Karpas-422 (cell line): Measurements from ENCODE around the gene EP400. TPM values are rescaled to one million over a fixed set of nuclear protein-coding genes. Genes with fewer than 3 reads are reported as not detected.
A peak's percentile ranks its signal among the peaks of the same experiment; 100 is the strongest.
"Not testable (repeated sequence)": the region's sequence is repeated elsewhere in the genome, so short reads cannot be mapped to it uniquely, and the experiment has no call there.

Source experiments
- DNase-seq: peaks from one replicate; pipeline ENCODE4 v3.0.0-alpha.2; 2015
- H2AFZ ChIP-seq: fragments of 200-600 bp; sonication (generic); 2 replicates; pipeline ENCODE4 v1.6.1; 2014; ENCODE audit warnings: antibody characterized with exemption, low read length, mixed read lengths
- H3K27ac ChIP-seq: fragments of 200-600 bp; sonication (generic); 2 replicates; pipeline ENCODE4 v1.5.1; 2014; ENCODE audit warnings: mild to moderate bottlenecking, low read length, moderate library complexity
- H3K27me3 ChIP-seq: fragments of 200-600 bp; sonication (generic); 2 replicates; pipeline ENCODE4 v1.6.1; 2014; ENCODE audit warnings: low read length, mixed read lengths
- H3K36me3 ChIP-seq: fragments of 200-600 bp; sonication (generic); 2 replicates; pipeline ENCODE4 v1.6.1; 2014; ENCODE audit warnings: low read length, mixed read lengths; ENCODE audit not compliant: insufficient read depth
- H3K4me1 ChIP-seq: fragments of 200-600 bp; sonication (generic); 2 replicates; pipeline ENCODE4 v1.6.1; 2014; ENCODE audit warnings: mild to moderate bottlenecking, low read length, mixed read lengths
- H3K4me2 ChIP-seq: fragments of 200-600 bp; sonication (generic); 2 replicates; pipeline ENCODE4 v1.6.1; 2014; ENCODE audit warnings: low read length, low read depth, mild to moderate bottlenecking; ENCODE audit not compliant: poor library complexity, severe bottlenecking
- H3K4me3 ChIP-seq: fragments of 200-600 bp; sonication (generic); 2 replicates; pipeline ENCODE4 v1.5.1; 2014; ENCODE audit warnings: mild to moderate bottlenecking, antibody characterized with exemption, low read length, mixed read lengths
- H3K79me2 ChIP-seq: fragments of 200-600 bp; sonication (generic); 2 replicates; pipeline ENCODE4 v1.6.1; 2014; ENCODE audit warnings: mild to moderate bottlenecking, low read length, mixed read lengths
- H3K9ac ChIP-seq: fragments of 200-600 bp; sonication (generic); 2 replicates; pipeline ENCODE4 v1.6.0; 2014; ENCODE audit warnings: low read length
- H3K9me2 ChIP-seq: fragments of 200-600 bp; sonication (generic), shearing (Covaris generic); replicated peaks from 2 replicates; pipeline ENCODE4 v1.6.0; 2014; ENCODE audit warnings: mild to moderate bottlenecking, low read length, moderate library complexity; ENCODE audit not compliant: insufficient read depth
- H3K9me3 ChIP-seq: fragments of 300-700, 200-600 bp; sonication (generic); 2 replicates; pipeline ENCODE4 v1.6.1; 2014; ENCODE audit warnings: low read length, mixed read lengths
- H4K20me1 ChIP-seq: fragments of 200-600 bp; sonication (generic); 2 replicates; pipeline ENCODE4 v1.6.1; 2014; ENCODE audit warnings: mild to moderate bottlenecking, antibody characterized with exemption, low read length, low read depth; ENCODE audit not compliant: insufficient read depth
- total RNA-seq: library from RNA; depleted of rRNA; stranded (reverse); fragments of >200 nt; shearing (Covaris generic); gene quantifications from 2 replicates; pipeline ENCODE4 v1.2.3, GENCODE V29; 2014; ENCODE audit warnings: low replicate concordance

Gene EP400
- total RNA-seq, 1 experiment from 2014 or later, result 13.7 TPM

DNA sequence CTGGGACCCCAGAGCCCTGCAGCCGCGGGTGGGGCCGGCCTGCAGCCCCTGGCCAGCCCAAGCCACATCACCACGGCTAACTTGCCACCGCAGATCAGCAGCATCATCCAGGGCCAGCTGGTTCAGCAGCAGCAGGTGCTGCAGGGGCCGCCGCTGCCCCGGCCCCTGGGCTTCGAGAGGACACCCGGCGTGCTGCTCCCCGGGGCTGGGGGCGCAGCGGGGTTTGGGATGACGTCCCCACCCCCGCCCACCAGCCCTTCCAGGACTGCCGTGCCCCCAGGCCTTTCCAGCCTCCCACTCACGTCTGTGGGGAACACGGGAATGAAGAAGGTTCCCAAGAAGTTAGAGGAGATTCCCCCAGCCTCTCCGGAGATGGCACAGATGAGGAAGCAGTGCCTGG, 11.6 kb downstream of the EP400 start:
- H3K36me3 ChIP-seq, result peaks cover 19% of the 10 kb centered on the region; the same call in 1 of the 2 replicates
- H3K79me2 ChIP-seq, result peaks cover 87% of the 10 kb centered on the region
- not testable (repeated sequence) for H3K9me2 ChIP-seq, H2AFZ ChIP-seq, H3K4me1 ChIP-seq, H3K4me3 ChIP-seq, H3K27ac ChIP-seq, DNase-seq, H3K27me3 ChIP-seq, H3K4me2 ChIP-seq, H3K9me3 ChIP-seq, H3K9ac ChIP-seq
- H4K20me1 ChIP-seq, result peaks cover 28% of the 10 kb centered on the region

DNA sequence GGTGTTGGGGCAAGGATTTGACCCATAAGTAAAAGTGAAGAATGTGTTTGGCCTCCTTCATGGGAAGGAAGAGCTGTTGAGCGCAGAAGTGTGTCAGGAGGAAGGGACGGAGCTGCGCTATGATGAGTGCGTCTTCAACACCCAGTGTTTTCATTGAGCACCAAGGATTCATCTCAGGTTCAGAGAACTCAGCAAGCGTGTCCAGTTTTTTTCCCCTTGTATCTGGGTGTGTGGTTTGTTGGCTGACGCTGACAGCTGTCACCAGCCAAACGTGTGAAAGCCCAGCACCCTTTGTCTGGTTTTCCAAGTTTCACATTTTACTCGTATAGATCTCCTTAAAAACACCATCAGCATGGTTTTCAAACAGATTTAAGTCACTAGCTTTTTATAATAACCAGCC, 12.3 kb downstream of the EP400 start:
- Histone ChIP-seq H3K27me3 (no peaks in the 10 kb centered on the region), H3K4me2 (no peak overlapping the region), H3K9me3 (no peaks in the 10 kb centered on the region), H3K9ac (no peak overlapping the region), H3K27ac (no peak overlapping the region), H3K4me3 (no peak overlapping the region), H3K79me2 (peaks cover 86% of the 10 kb centered on the region), H3K9me2 (no peaks in the 10 kb centered on the region), H3K36me3 (peaks cover 19% of the 10 kb centered on the region; the same call in 1 of the 2 replicates), H2AFZ (no peak overlapping the region), H4K20me1 (peaks cover 24% of the 10 kb centered on the region), H3K4me1 (peaks cover 5% of the 10 kb centered on the region)
- no peak for DNase-seq

- H4K20me1 ChIP-seq, result peaks cover 19% of the 10 kb centered on the region
- H3K9me3 ChIP-seq, result no peaks in the 10 kb centered on the region
- H3K27me3 ChIP-seq, result no peaks in the 10 kb centered on the region
- H3K36me3 ChIP-seq, result peaks cover 19% of the 10 kb centered on the region; the same call in 1 of the 2 replicates
- no peaks in the 10 kb centered on the region for H3K9me2 ChIP-seq
- H2AFZ ChIP-seq, result no peak overlapping the region
- no peak overlapping the region for H3K4me2 ChIP-seq
- DNase-seq, result no peak
- H3K79me2 ChIP-seq, result peaks cover 84% of the 10 kb centered on the region
- peaks cover 5% of the 10 kb centered on the region for H3K4me1 ChIP-seq
- H3K9ac ChIP-seq, result no peak overlapping the region
- no peak overlapping the region for H3K27ac ChIP-seq
- no peak overlapping the region for H3K4me3 ChIP-seq
Observed at GRCh38 chr12:131963381-131963780, 13.6 kb downstream of the EP400 start.

DNA sequence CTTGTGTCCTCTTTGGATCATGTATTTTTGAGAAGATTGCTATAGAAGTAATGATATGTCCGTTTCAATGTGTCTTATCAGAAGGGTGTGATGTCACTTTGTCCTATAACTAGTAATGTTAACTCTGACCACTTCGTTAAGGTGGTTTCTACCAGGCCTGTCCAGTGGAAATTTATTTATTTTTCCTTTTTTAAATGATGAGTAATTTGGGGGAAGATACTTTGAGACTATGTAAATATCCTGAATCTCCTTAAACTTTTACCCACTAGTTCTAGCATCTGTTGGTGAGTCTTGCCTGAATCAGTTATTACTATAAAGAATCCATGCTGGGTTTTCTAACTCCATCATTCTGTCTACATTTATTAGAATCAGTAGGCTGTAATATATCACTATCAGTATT, 15.3 kb downstream of the EP400 start:
- no peak overlapping the region for H2AFZ ChIP-seq
- peaks cover 5% of the 10 kb centered on the region for H3K4me1 ChIP-seq
- peaks cover 6% of the 10 kb centered on the region; the same call in 1 of the 2 replicates for H4K20me1 ChIP-seq
- no peak for DNase-seq
- H3K27ac ChIP-seq, result no peak overlapping the region
- no peak overlapping the region for H3K9ac ChIP-seq
- no peaks in the 10 kb centered on the region for H3K27me3 ChIP-seq
- no peak overlapping the region for H3K4me3 ChIP-seq
- H3K4me2 ChIP-seq, result no peak overlapping the region
- no peaks in the 10 kb centered on the region for H3K9me3 ChIP-seq
- H3K36me3 ChIP-seq, result peaks cover 19% of the 10 kb centered on the region; the same call in 1 of the 2 replicates
- H3K9me2 ChIP-seq, result no peaks in the 10 kb centered on the region
- H3K79me2 ChIP-seq, result peaks cover 84% of the 10 kb centered on the region

DNA sequence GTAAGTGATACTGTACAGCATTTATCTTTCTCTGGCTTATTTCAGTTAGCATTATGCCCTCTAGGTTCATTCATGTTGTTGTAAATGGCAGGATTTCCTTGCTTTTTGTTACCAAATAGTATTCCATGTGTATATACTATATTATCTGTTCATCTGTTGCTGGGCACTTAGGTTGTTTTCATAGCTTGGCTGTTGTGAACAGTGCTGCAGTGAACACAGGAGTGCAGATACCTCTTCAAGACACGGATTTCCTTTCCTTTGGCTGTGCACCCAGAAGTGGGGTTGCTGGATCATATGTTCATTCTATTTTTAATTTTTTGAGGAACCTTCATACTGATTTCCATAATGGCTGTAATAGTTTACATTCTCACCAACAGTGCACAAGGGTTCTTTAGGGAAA, 21.5 kb downstream of the EP400 start:
- DNase-seq, result no peak
- H3K9ac ChIP-seq, result no peak overlapping the region
- no peak overlapping the region for H2AFZ ChIP-seq
- H3K27ac ChIP-seq, result no peak overlapping the region
- H3K36me3 ChIP-seq, result no peaks in the 10 kb centered on the region; the same call in 1 of the 2 replicates
- peak overlapping the region; percentile 4 for H3K4me2 ChIP-seq
- peaks cover 14% of the 10 kb centered on the region for H3K4me1 ChIP-seq
- H3K79me2 ChIP-seq, result peaks cover 95% of the 10 kb centered on the region
- H3K9me3 ChIP-seq, result no peaks in the 10 kb centered on the region
- H3K4me3 ChIP-seq, result no peak overlapping the region
- no peaks in the 10 kb centered on the region for H3K9me2 ChIP-seq
- H3K27me3 ChIP-seq, result no peaks in the 10 kb centered on the region
- H4K20me1 ChIP-seq, result 0 out of 2 replicates have a peak, but pooled peaks cover 8% of the 10 kb centered on the region

GRCh38 chr12:131975228-131975627, 25.5 kb downstream of the EP400 start:
- H3K9me2 ChIP-seq, result no peaks in the 10 kb centered on the region
- peaks cover 19% of the 10 kb centered on the region; the same call in 1 of the 2 replicates for H4K20me1 ChIP-seq
- H3K4me2 ChIP-seq, result no peak overlapping the region
- no peak overlapping the region for H3K4me3 ChIP-seq
- peaks cover 83% of the 10 kb centered on the region for H3K79me2 ChIP-seq
- H3K27ac ChIP-seq, result no peak overlapping the region
- no peak overlapping the region for H2AFZ ChIP-seq
- no peaks in the 10 kb centered on the region for H3K27me3 ChIP-seq
- DNase-seq, result no peak
- H3K36me3 ChIP-seq, result no peaks in the 10 kb centered on the region; the same call in 1 of the 2 replicates
- H3K4me1 ChIP-seq, result peaks cover 14% of the 10 kb centered on the region
- no peak overlapping the region for H3K9ac ChIP-seq
- H3K9me3 ChIP-seq, result no peaks in the 10 kb centered on the region

GRCh38 chr12:131979606-131980005, 29.9 kb downstream of the EP400 start:
- Histone ChIP-seq H3K36me3 (peaks cover 6% of the 10 kb centered on the region; the same call in 1 of the 2 replicates), H3K9ac (no peak overlapping the region), H3K27ac (no peak overlapping the region), H4K20me1 (peaks cover 16% of the 10 kb centered on the region), H3K4me2 (no peak overlapping the region), H3K4me1 (no peaks in the 10 kb centered on the region), H3K4me3 (no peak overlapping the region), H3K9me2 (no peaks in the 10 kb centered on the region), H3K79me2 (peaks cover 48% of the 10 kb centered on the region), H3K27me3 (no peaks in the 10 kb centered on the region), H2AFZ (no peak overlapping the region), H3K9me3 (no peaks in the 10 kb centered on the region)
- no peak for DNase-seq

DNA sequence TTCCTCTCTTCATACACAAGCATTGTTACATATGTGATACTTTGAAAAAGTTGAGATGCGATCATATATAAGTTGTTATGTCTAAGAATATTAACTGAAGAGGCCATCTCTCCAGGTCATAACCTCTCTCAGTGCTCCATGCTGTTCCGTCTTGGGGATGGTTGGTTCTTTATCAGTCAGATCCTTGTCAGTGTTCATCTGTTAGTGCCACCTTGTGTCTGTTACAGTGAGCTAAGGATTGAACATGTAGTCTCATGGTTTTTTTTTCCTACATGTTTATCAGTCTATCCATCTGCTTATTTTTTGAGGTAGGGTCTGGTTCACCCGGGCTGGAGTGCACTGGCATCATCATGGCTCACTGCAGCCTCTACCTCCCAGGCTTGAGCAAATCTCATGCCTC, 30.5 kb downstream of the EP400 start:
- Histone ChIP-seq H4K20me1 (peaks cover 16% of the 10 kb centered on the region), H3K9me3 (no peaks in the 10 kb centered on the region), H3K36me3 (peaks cover 6% of the 10 kb centered on the region; the same call in 1 of the 2 replicates), H3K4me1 (no peaks in the 10 kb centered on the region), H3K4me3 (no peak overlapping the region), H3K79me2 (peaks cover 41% of the 10 kb centered on the region), H3K27me3 (no peaks in the 10 kb centered on the region), H3K9ac (no peak overlapping the region), H3K9me2 (no peaks in the 10 kb centered on the region), H3K4me2 (no peak overlapping the region), H2AFZ (no peak overlapping the region), H3K27ac (no peak overlapping the region)
- peak; percentile 49 for DNase-seq
